ENCODE data around the gene FIG4. TPM values are rescaled to one million over a fixed set of nuclear protein-coding genes. Genes with fewer than 3 reads are reported as not detected.

Gene FIG4
- total and polyA plus RNA-seq, 2 experiments from 2014 or later: 8.0 to 10.9 TPM

GRCh38 chr6:109816452-109817374, 125.6 kb downstream of the FIG4 start:
- TF ChIP-seq EZH2 (IDR thresholded peaks at IDR 0.05; ENCODE audit: borderline replicate concordance): no peak
- no peak for TF ChIP-seq EZH2phosphoT487 (IDR thresholded peaks at IDR 0.05; ENCODE audit: low read depth, severe bottlenecking, unreplicated experiment)
- no peaks in the 10 kb centered on the region for H4K20me1 ChIP-seq (ENCODE audit: insufficient read depth, poor library complexity, severe bottlenecking)
- no peak overlapping the region for H2AFZ ChIP-seq
- H3K27me3 ChIP-seq: no peaks in the 10 kb centered on the region
- H3K9me3 ChIP-seq (ENCODE audit: low read depth): no peaks in the 10 kb centered on the region
- no peak overlapping the region for H3K4me3 ChIP-seq
- H3K4me1 ChIP-seq (ENCODE audit: insufficient read depth): peaks cover 3% of the 10 kb centered on the region
- no peak overlapping the region for H3K27ac ChIP-seq
- H3K4me2 ChIP-seq: no peak overlapping the region
- H3K36me3 ChIP-seq (replicated peaks; ENCODE audit: insufficient read depth, low read depth): no peaks in the 10 kb centered on the region
- 76% methylated on average over 14 of the region's 14 CpGs for WGBS (ENCODE audit: low lambda C conversion rate, missing lambda C conversion rate)
- no peak for DNase-seq (ENCODE audit: low spot score)
- no peaks in the 10 kb centered on the region for H3K9me2 ChIP-seq (replicated peaks; ENCODE audit: insufficient read depth)
- no peaks in the 10 kb centered on the region for H3K79me2 ChIP-seq

- H3K4me1 ChIP-seq (ENCODE audit: insufficient read depth): no peaks in the 10 kb centered on the region
- no peaks in the 10 kb centered on the region for H3K9me3 ChIP-seq (ENCODE audit: low read depth)
- 94% methylated on average over 4 of the region's 4 CpGs for WGBS (ENCODE audit: low lambda C conversion rate, missing lambda C conversion rate)
- H3K27ac ChIP-seq: no peak overlapping the region
- H4K20me1 ChIP-seq (ENCODE audit: insufficient read depth, poor library complexity, severe bottlenecking): no peaks in the 10 kb centered on the region
- no peaks in the 10 kb centered on the region for H3K9me2 ChIP-seq (replicated peaks; ENCODE audit: insufficient read depth)
- TF ChIP-seq EZH2 (IDR thresholded peaks at IDR 0.05; ENCODE audit: borderline replicate concordance) (no peak), CTCF (IDR thresholded peaks at IDR 0.05; ENCODE audit: poor library complexity) (no peak), EZH2phosphoT487 (IDR thresholded peaks at IDR 0.05; ENCODE audit: low read depth, severe bottlenecking, unreplicated experiment) (no peak)
- H3K27me3 ChIP-seq: no peaks in the 10 kb centered on the region
- H3K36me3 ChIP-seq (replicated peaks; ENCODE audit: insufficient read depth, low read depth): no peaks in the 10 kb centered on the region
- no peak overlapping the region for H3K4me2 ChIP-seq
- no peaks in the 10 kb centered on the region for H3K79me2 ChIP-seq
- H3K4me3 ChIP-seq: no peak overlapping the region
- H2AFZ ChIP-seq: no peak overlapping the region
- no peak for DNase-seq (ENCODE audit: low spot score)
These were observed 129.7 kb downstream of the FIG4 start for GRCh38 chr6:109820706-109821350.

GRCh38 chr6:109821428-109821827, 130.3 kb downstream of the FIG4 start:
- Histone ChIP-seq H3K4me1 (ENCODE audit: insufficient read depth) (no peaks in the 10 kb centered on the region), H3K4me3 (no peak overlapping the region), H3K27me3 (no peaks in the 10 kb centered on the region), H3K36me3 (replicated peaks; ENCODE audit: insufficient read depth, low read depth) (no peaks in the 10 kb centered on the region), H2AFZ (no peak overlapping the region), H4K20me1 (ENCODE audit: insufficient read depth, poor library complexity, severe bottlenecking) (no peaks in the 10 kb centered on the region), H3K9me2 (replicated peaks; ENCODE audit: insufficient read depth) (no peaks in the 10 kb centered on the region), H3K27ac (no peak overlapping the region), H3K79me2 (no peaks in the 10 kb centered on the region), H3K9me3 (ENCODE audit: low read depth) (no peaks in the 10 kb centered on the region), H3K4me2 (no peak overlapping the region)
- WGBS (ENCODE audit: low lambda C conversion rate, missing lambda C conversion rate): 76% methylated on average over 2 of the region's 2 CpGs
- TF ChIP-seq EZH2phosphoT487 (IDR thresholded peaks at IDR 0.05; ENCODE audit: low read depth, severe bottlenecking, unreplicated experiment): no peak
- TF ChIP-seq CTCF (IDR thresholded peaks at IDR 0.05; ENCODE audit: poor library complexity): no peak
- TF ChIP-seq EZH2 (IDR thresholded peaks at IDR 0.05; ENCODE audit: borderline replicate concordance): no peak
- no peak for DNase-seq (ENCODE audit: low spot score)

- H3K4me3 ChIP-seq: no peak overlapping the region
- no peaks in the 10 kb centered on the region for H3K4me1 ChIP-seq (ENCODE audit: insufficient read depth)
- H3K9me2 ChIP-seq (replicated peaks; ENCODE audit: insufficient read depth): no peaks in the 10 kb centered on the region
- no peaks in the 10 kb centered on the region for H3K27me3 ChIP-seq
- no peaks in the 10 kb centered on the region for H3K79me2 ChIP-seq
- DNase-seq (ENCODE audit: low spot score): no peak
- 89% methylated on average over 6 of the region's 6 CpGs for WGBS (ENCODE audit: low lambda C conversion rate, missing lambda C conversion rate)
- no peak overlapping the region for H3K4me2 ChIP-seq
- no peaks in the 10 kb centered on the region for H3K9me3 ChIP-seq (ENCODE audit: low read depth)
- no peaks in the 10 kb centered on the region for H4K20me1 ChIP-seq (ENCODE audit: insufficient read depth, poor library complexity, severe bottlenecking)
- no peak for TF ChIP-seq EZH2phosphoT487 (IDR thresholded peaks at IDR 0.05; ENCODE audit: low read depth, severe bottlenecking, unreplicated experiment)
- TF ChIP-seq EZH2 (IDR thresholded peaks at IDR 0.05; ENCODE audit: borderline replicate concordance): no peak
- TF ChIP-seq CTCF (IDR thresholded peaks at IDR 0.05; ENCODE audit: poor library complexity): no peak
- no peaks in the 10 kb centered on the region for H3K36me3 ChIP-seq (replicated peaks; ENCODE audit: insufficient read depth, low read depth)
- H3K27ac ChIP-seq: no peak overlapping the region
- H2AFZ ChIP-seq: no peak overlapping the region
These were observed 133.0 kb downstream of the FIG4 start for GRCh38 chr6:109824105-109824504.
